GM18951 (cell line): ENCODE data around the gene C12orf54.

Experiments used
- POLR2A ChIP-seq: IDR thresholded peaks from 4 replicates; pipeline ENCODE4 v1.6.1; 2011; ENCODE audit warnings: mild to moderate bottlenecking; ENCODE audit not compliant: insufficient read length, insufficient read depth; ENCODE audit errors: extremely low read depth
- in situ Hi-C: fragments of 300-500 bp; cut with MboI; formaldehyde crosslinking; loops from one replicate; pipeline ENCODE4 v1.12.0; 2022; ENCODE audit warnings: low sequenced_read_pairs, mixed read lengths, inconsistent platforms; ENCODE audit not compliant: unreplicated experiment

The C12orf54 gene

DNA sequence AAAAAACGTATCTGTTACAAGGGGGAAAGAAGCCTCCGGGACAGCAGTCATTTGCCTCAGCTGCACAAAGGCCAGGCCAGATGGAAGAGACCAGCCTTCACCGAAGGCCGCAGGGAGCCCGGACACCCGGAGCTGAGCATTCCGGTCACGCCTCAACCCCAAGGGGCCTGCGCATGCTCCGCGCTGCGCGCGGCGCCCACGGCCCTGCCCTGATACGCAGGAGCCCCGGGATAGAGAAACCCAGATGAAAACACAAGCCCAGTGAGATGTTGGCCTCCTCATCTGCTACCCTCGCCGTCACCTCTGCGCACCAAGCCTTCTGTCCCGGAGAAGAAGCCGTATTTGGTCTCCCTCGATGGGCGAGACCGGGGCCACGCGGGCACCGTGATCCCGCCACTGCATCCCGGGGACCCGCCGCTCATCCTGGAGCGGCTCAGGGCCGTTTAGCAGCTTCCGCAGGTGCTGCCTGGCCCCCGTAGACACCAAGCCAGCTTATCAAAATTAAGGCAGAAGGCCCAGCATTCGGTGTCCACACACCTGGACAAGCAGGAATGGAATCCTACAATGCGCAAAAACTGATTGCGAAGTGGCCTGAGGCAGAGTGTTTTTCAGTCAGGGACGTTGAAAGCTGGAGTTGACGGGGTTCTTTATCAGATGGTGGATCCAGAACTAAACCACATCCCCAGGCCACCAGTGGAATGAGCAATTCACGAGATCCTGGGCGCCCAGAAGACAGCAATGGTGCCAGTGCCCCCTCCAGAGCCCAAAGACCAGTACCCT, 45.8 kb downstream of the C12orf54 start:
- in situ Hi-C loops = no loop called here
- TF ChIP-seq POLR2A = no peak

DNA sequence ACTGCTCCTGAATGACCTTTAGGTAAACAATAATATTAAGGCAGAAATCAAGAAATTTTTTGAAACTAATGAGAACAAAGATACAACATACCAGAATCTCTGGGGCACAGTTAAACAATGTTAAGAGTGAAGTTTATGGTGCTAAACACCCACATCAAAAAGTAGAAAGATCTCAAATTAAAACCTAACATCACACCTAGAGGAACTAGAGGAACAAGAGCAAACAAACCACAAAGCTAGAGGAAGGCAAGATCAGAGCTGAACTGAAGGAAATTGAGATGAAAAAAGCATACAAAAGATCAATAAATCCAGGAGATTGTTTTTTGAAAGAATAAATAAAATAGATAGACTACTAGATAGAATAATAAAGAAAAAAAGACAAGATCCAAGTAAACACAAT, 50.3 kb downstream of the C12orf54 start:
- in situ Hi-C loops = no loop called here
- TF ChIP-seq POLR2A = no peak

DNA sequence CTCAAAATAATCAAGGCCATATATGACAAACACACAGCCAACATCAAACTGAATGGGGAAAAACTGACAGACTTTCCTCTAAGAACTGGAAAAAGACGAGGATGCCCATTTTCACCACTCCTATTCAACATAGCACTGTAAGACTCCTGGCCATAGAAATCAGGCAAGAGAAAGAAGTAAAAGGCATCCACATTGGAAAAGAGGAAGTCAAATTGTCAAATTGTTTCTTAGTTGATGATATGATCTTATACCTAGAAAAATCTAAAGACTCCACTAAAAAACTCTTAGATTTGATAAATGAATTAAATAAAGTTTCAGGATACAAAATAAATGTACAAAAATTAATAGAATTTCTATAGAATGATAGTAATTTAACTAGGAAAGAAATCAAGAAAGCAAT, 54.3 kb downstream of the C12orf54 start:
- TF ChIP-seq POLR2A = no peak
- in situ Hi-C loops = no loop called here

DNA sequence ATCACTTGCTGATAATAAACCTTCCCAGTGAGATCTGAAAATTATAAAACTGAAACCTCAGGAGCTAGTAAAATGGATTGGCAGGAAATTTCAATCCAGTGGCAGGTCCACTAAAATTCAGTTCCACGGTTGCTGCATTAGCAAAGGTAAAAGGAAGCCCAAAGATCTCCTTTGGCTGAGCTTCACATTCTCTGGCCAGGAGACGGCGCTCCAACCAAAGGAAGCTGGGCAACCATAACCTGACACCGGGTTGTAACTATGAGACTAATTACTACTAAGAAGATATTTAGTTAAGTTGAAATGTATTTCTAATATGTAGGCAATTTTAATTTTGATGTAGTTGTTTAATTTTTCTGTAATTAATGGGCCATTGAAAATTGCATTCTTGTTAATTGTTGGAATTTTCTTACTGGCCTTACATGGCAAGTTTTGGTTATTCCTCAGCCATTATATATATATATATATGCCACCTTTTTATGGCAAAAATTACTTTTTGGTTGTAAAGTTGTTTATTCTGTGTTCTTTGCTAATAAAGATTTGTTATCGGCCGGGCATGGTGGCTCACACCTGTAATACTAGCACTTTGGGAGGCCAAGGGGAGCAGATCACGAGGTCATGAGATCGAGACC, 60.1 kb downstream of the C12orf54 start:
- TF ChIP-seq POLR2A = no peak
- in situ Hi-C loops = loop anchor here (5.0 kb wide), 1 partner anchor 75 kb away; no protein-coding TSS in a partner anchor

DNA sequence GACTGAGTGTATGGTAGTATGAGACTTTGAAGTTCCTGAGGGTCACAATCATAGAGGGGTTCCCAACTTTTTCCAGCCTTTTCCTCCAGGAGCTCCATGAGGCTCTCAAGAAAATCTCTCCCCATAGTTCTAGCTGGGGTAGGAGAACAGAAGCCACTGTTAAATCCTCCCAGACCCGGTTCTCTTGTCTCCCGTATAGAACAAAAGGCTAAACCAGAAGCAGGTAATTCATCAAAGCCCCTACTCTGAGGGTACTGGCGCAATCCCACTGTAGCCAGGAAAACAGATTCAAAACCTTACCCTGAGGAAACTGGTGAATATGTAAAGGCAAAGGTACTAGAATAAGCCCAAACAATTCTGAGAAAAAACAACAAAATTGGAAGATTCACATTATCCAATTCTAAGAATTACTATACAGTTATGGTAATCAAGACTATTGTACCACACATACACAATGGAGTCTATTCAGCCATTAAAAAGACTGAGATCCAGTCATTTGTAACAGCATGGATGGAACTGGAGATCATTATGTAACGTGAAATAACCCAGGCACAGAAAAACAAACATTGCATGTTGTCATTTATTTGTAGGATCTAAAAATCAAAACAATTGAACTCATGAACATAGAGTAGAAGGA, 63.7 kb downstream of the C12orf54 start:
- no peak for TF ChIP-seq POLR2A
- in situ Hi-C loops = no loop called here
